ENCODE data around the gene WDR76. TPM values are rescaled to one million over a fixed set of nuclear protein-coding genes. Genes with fewer than 3 reads are reported as not detected.
A peak's percentile ranks its signal among the peaks of the same experiment; 100 is the strongest.

WDR76 gene
- 10 to 100 TPM; 75.1 to 81.1 TPM for total RNA-seq

GRCh38 chr15:43826508-43827341, at the start of gene WDR76:
Gene WDR76 (plus strand): TSS chr15:43827002. CDS start chr15:43827033, 31 bp downstream.
- peak within 1 kb of the TSS; percentile 88 for H3K4me3 Mint-ChIP-seq
- no peaks in the 10 kb centered on the region for H3K27me3 Mint-ChIP-seq
- H3K27ac Mint-ChIP-seq, result peak within 1 kb of the TSS; percentile 96
- peak; percentile 87 for DNase-seq
- peaks cover 44% of the 10 kb centered on the region for H3K4me1 Mint-ChIP-seq
- H3K9me3 Mint-ChIP-seq, result peaks cover 3% of the 10 kb centered on the region
- H3K36me3 Mint-ChIP-seq, result peaks cover 55% of the 10 kb centered on the region

GRCh38 chr15:43777267-43777914, 49.4 kb upstream of the WDR76 start:
- H3K4me3 Mint-ChIP-seq, result peak overlapping the region; percentile 86
- peaks cover 5% of the 10 kb centered on the region for H3K36me3 Mint-ChIP-seq
- DNase-seq, result peak; percentile 92
- no peaks in the 10 kb centered on the region for H3K27me3 Mint-ChIP-seq
- H3K4me1 Mint-ChIP-seq, result peaks cover 26% of the 10 kb centered on the region
- no peaks in the 10 kb centered on the region for H3K9me3 Mint-ChIP-seq
- H3K27ac Mint-ChIP-seq, result peak overlapping the region; percentile 96

- peak overlapping the region; percentile 57 for H3K27ac Mint-ChIP-seq
- no peak for DNase-seq
These were observed 47.8 kb upstream of the WDR76 start for GRCh38 chr15:43779016-43779415.

GRCh38 chr15:43789409-43789808, 37.4 kb upstream of the WDR76 start:
- no peak for DNase-seq
- Mint-ChIP-seq H3K9me3 (no peaks in the 10 kb centered on the region), H3K27ac (no peak overlapping the region), H3K4me1 (peaks cover 20% of the 10 kb centered on the region), H3K4me3 (no peak overlapping the region), H3K36me3 (peaks cover 19% of the 10 kb centered on the region), H3K27me3 (no peaks in the 10 kb centered on the region)

More at GRCh38 chr15:43779016-43779415, 47.8 kb upstream of the WDR76 start:
- Mint-ChIP-seq H3K9me3 (no peaks in the 10 kb centered on the region), H3K4me3 (no peak overlapping the region), H3K36me3 (no peaks in the 10 kb centered on the region), H3K27me3 (no peaks in the 10 kb centered on the region), H3K4me1 (peaks cover 26% of the 10 kb centered on the region)

- DNase-seq, result peak; percentile 99
- Mint-ChIP-seq H3K4me3 (peak within 1 kb of the TSS; percentile 97), H3K36me3 (peaks cover 36% of the 10 kb centered on the region), H3K4me1 (peaks cover 37% of the 10 kb centered on the region), H3K27me3 (no peaks in the 10 kb centered on the region), H3K9me3 (no peaks in the 10 kb centered on the region), H3K27ac (peak within 1 kb of the TSS; percentile 99)
These were observed 34.6 kb upstream of the WDR76 start, which contains the start of gene SERF2 for GRCh38 chr15:43791993-43792760. Gene SERF2 (plus strand): TSS chr15:43792320. CDS start chr15:43792377, 57 bp downstream.

- Mint-ChIP-seq H3K36me3 (peaks cover 36% of the 10 kb centered on the region), H3K4me1 (peaks cover 42% of the 10 kb centered on the region), H3K27ac (peak overlapping the region; percentile 99)
These were observed 33.9 kb upstream of the WDR76 start for GRCh38 chr15:43792761-43793476.

GRCh38 chr15:43793647-43794046, 33.2 kb upstream of the WDR76 start:
- Mint-ChIP-seq H3K4me1 (peaks cover 48% of the 10 kb centered on the region), H3K36me3 (peaks cover 40% of the 10 kb centered on the region), H3K27ac (peak overlapping the region; percentile 99), H3K9me3 (no peaks in the 10 kb centered on the region), H3K4me3 (peak overlapping the region; percentile 97), H3K27me3 (no peaks in the 10 kb centered on the region)
- no peak for DNase-seq

More at GRCh38 chr15:43792761-43793476, 33.9 kb upstream of the WDR76 start:
- Mint-ChIP-seq H3K27me3 (no peaks in the 10 kb centered on the region), H3K4me3 (peak overlapping the region; percentile 97), H3K9me3 (no peaks in the 10 kb centered on the region)
- peak; percentile 45 for DNase-seq

- H3K9me3 Mint-ChIP-seq, result no peaks in the 10 kb centered on the region
- DNase-seq, result no peak
- H3K36me3 Mint-ChIP-seq, result peaks cover 47% of the 10 kb centered on the region
- H3K4me3 Mint-ChIP-seq, result peak overlapping the region; percentile 97
- H3K27me3 Mint-ChIP-seq, result no peaks in the 10 kb centered on the region
- H3K27ac Mint-ChIP-seq, result peak overlapping the region; percentile 99
- peaks cover 53% of the 10 kb centered on the region for H3K4me1 Mint-ChIP-seq
These were observed 32.3 kb upstream of the WDR76 start for GRCh38 chr15:43794269-43795037.

- Mint-ChIP-seq H3K4me1 (peaks cover 57% of the 10 kb centered on the region), H3K36me3 (peaks cover 54% of the 10 kb centered on the region), H3K4me3 (no peak overlapping the region), H3K9me3 (peaks cover 2% of the 10 kb centered on the region), H3K27ac (no peak overlapping the region), H3K27me3 (no peaks in the 10 kb centered on the region)
- DNase-seq, result no peak
These were observed 31.6 kb upstream of the WDR76 start for GRCh38 chr15:43795197-43795596.

GRCh38 chr15:43795997-43796396, 30.8 kb upstream of the WDR76 start:
- Mint-ChIP-seq H3K27me3 (no peaks in the 10 kb centered on the region), H3K4me1 (peaks cover 58% of the 10 kb centered on the region), H3K27ac (peak overlapping the region; percentile 21), H3K9me3 (peaks cover 3% of the 10 kb centered on the region), H3K4me3 (no peak overlapping the region), H3K36me3 (peaks cover 62% of the 10 kb centered on the region)
- no peak for DNase-seq

- peak overlapping the region; percentile 21 for H3K27ac Mint-ChIP-seq
- DNase-seq, result no peak
- H3K4me1 Mint-ChIP-seq, result peaks cover 61% of the 10 kb centered on the region
- peaks cover 3% of the 10 kb centered on the region for H3K9me3 Mint-ChIP-seq
- H3K4me3 Mint-ChIP-seq, result no peak overlapping the region
- H3K36me3 Mint-ChIP-seq, result peaks cover 68% of the 10 kb centered on the region
- no peaks in the 10 kb centered on the region for H3K27me3 Mint-ChIP-seq
These were observed 30.2 kb upstream of the WDR76 start for GRCh38 chr15:43796566-43796965.

GRCh38 chr15:43799209-43799944, 27.4 kb upstream of the WDR76 start:
- H3K27ac Mint-ChIP-seq, result peak overlapping the region; percentile 96
- peaks cover 53% of the 10 kb centered on the region for H3K36me3 Mint-ChIP-seq
- peaks cover 49% of the 10 kb centered on the region for H3K4me1 Mint-ChIP-seq
- H3K9me3 Mint-ChIP-seq, result peaks cover 3% of the 10 kb centered on the region
- no peak overlapping the region for H3K4me3 Mint-ChIP-seq
- DNase-seq, result peak; percentile 20
- no peaks in the 10 kb centered on the region for H3K27me3 Mint-ChIP-seq

- no peaks in the 10 kb centered on the region for H3K27me3 Mint-ChIP-seq
- peaks cover 3% of the 10 kb centered on the region for H3K9me3 Mint-ChIP-seq
- H3K36me3 Mint-ChIP-seq, result peaks cover 48% of the 10 kb centered on the region
- DNase-seq, result no peak
- H3K4me1 Mint-ChIP-seq, result peaks cover 45% of the 10 kb centered on the region
- peak within 1 kb of the TSS; percentile 96 for H3K27ac Mint-ChIP-seq
- peak within 1 kb of the TSS; percentile 97 for H3K4me3 Mint-ChIP-seq
These were observed 26.9 kb upstream of the WDR76 start, which contains the start of gene SERINC4 for GRCh38 chr15:43799945-43800285. Gene SERINC4 (minus strand): TSS chr15:43800220. CDS start chr15:43799986, 234 bp downstream.

Measured in activated naive CD8-positive, alpha-beta T cell treated with anti-CD3 and anti-CD28 coated beads for 36 hours (primary cell).